HepG2 (cell line): Measurements from ENCODE around the gene SERTAD3. TPM values are rescaled to one million over a fixed set of nuclear protein-coding genes. Genes with fewer than 3 reads are reported as not detected.

Experiments
- ADNP ChIP-seq: sonication (generic); formaldehyde crosslinking; IDR thresholded peaks from 2 replicates; pipeline ENCODE4 v1.4.0; 2020; ENCODE audit warnings: missing genetic modification reagents
- AKAP8 ChIP-seq: sonication (generic); formaldehyde crosslinking; IDR thresholded peaks from 2 replicates; pipeline ENCODE4 v1.5.1; 2020; ENCODE audit warnings: mild to moderate bottlenecking, missing genetic modification reagents
- GZF1 ChIP-seq: sonication (generic); formaldehyde crosslinking; IDR thresholded peaks from 2 replicates; pipeline ENCODE4 v1.5.1; 2020; ENCODE audit warnings: mild to moderate bottlenecking, missing genetic modification reagents
- HOXA5 ChIP-seq: sonication (generic); formaldehyde crosslinking; IDR thresholded peaks from 2 replicates; pipeline ENCODE4 v1.4.0; 2020; ENCODE audit warnings: missing genetic modification reagents
- HOXA9 ChIP-seq: sonication (generic); formaldehyde crosslinking; IDR thresholded peaks from 2 replicates; pipeline ENCODE4 v1.8.1; 2022; ENCODE audit warnings: missing genetic modification reagents, mild to moderate bottlenecking, moderate library complexity, borderline replicate concordance
- MAF1 ChIP-seq: sonication (generic); formaldehyde crosslinking; IDR thresholded peaks from 2 replicates; pipeline ENCODE4 v1.5.0; 2020; ENCODE audit warnings: missing genetic modification reagents, borderline replicate concordance
- MAFG ChIP-seq: sonication (generic); formaldehyde crosslinking; IDR thresholded peaks from 2 replicates; pipeline ENCODE4 v1.5.1; 2020; ENCODE audit warnings: mild to moderate bottlenecking, missing genetic modification reagents
- NCOA1 ChIP-seq: sonication (generic); formaldehyde crosslinking; IDR thresholded peaks from 2 replicates; pipeline ENCODE4 v1.9.0; 2021; ENCODE audit warnings: missing genetic modification reagents
- NR2F6 ChIP-seq, 2 experiments: IDR thresholded peaks; 2 replicates each; pipeline ENCODE4 v1.6.1; 2016; ENCODE audit warnings: antibody characterized with exemption in 1 of 2, mild to moderate bottlenecking in 1 of 2
- PHB2 ChIP-seq: fragments of 450-650 bp; IDR thresholded peaks from 2 replicates; pipeline ENCODE4 v1.6.1; 2018; ENCODE audit not compliant: partially characterized antibody
- PHF21A ChIP-seq: sonication (generic); formaldehyde crosslinking; IDR thresholded peaks from 2 replicates; pipeline ENCODE4 v1.5.0; 2020; ENCODE audit warnings: mild to moderate bottlenecking, missing genetic modification reagents
- SMARCC2 ChIP-seq: fragments of 450-650 bp; IDR thresholded peaks from 2 replicates; pipeline ENCODE4 v1.6.1; 2017; ENCODE audit warnings: antibody characterized with exemption, mild to moderate bottlenecking
- TRIM24 ChIP-seq: sonication (generic); formaldehyde crosslinking; IDR thresholded peaks from 2 replicates; pipeline ENCODE4 v1.8.0; 2022; ENCODE audit warnings: mild to moderate bottlenecking, missing genetic modification reagents
- ZFP36L1 ChIP-seq: sonication (generic); formaldehyde crosslinking; IDR thresholded peaks from 2 replicates; pipeline ENCODE4 v1.8.0; 2022; ENCODE audit warnings: mild to moderate bottlenecking, missing genetic modification reagents, moderate library complexity
- ZNF331 ChIP-seq: sonication (generic); formaldehyde crosslinking; IDR thresholded peaks from 2 replicates; pipeline ENCODE4 v1.4.0; 2020; ENCODE audit warnings: missing genetic modification reagents
- ZNF484 ChIP-seq: sonication (generic); formaldehyde crosslinking; IDR thresholded peaks from 2 replicates; pipeline ENCODE4 v1.5.1; 2020; ENCODE audit warnings: mild to moderate bottlenecking, low read depth, missing genetic modification reagents, borderline replicate concordance
- ZNF570 ChIP-seq: sonication (generic); formaldehyde crosslinking; IDR thresholded peaks from 2 replicates; pipeline ENCODE4 v1.4.0; 2020; ENCODE audit warnings: mild to moderate bottlenecking, missing genetic modification reagents, borderline replicate concordance
- ZNF572 ChIP-seq: sonication (generic); formaldehyde crosslinking; IDR thresholded peaks from 2 replicates; pipeline ENCODE4 v1.5.1; 2020; ENCODE audit warnings: mild to moderate bottlenecking, missing genetic modification reagents
- ZNF724P ChIP-seq: sonication (generic); formaldehyde crosslinking; IDR thresholded peaks from 2 replicates; pipeline ENCODE4 v1.8.0; 2022; ENCODE audit warnings: missing genetic modification reagents, borderline replicate concordance
- ZNF879 ChIP-seq: sonication (generic); formaldehyde crosslinking; IDR thresholded peaks from 2 replicates; pipeline ENCODE4 v1.8.1; 2023; ENCODE audit warnings: missing genetic modification reagents
- ZSCAN25 ChIP-seq: sonication (generic); formaldehyde crosslinking; IDR thresholded peaks from 2 replicates; pipeline ENCODE4 v1.8.0; 2022; ENCODE audit warnings: mild to moderate bottlenecking, missing genetic modification reagents
- polyA plus RNA-seq, 8 experiments: library from polyadenylated mRNA; depleted of rRNA in 3 of 8; stranded (reverse) in 7 of 8; unstranded in 1 of 8; fragments of >200 nt; fragmentation: Illumina TruSeq in 4 of 8; extraction: Trizol in 4 of 8; gene quantifications; 2 replicates each; pipeline versions ENCODE4 v1.2.1 to v1.2.3, GENCODE V29; 2011 to 2016; ENCODE audit warnings: low read depth in 4 of 8, missing spikeins in 1 of 8, mixed read lengths in 1 of 8; ENCODE audit not compliant: insufficient read depth in 1 of 8
- total RNA-seq, 5 experiments: library from RNA; depleted of rRNA; stranded (reverse); fragments of >200 nt; fragmentation: Illumina TruSeq; extraction: Trizol; gene quantifications; 2 replicates each; pipeline ENCODE4 v1.2.3, GENCODE V29; 2016; ENCODE audit warnings: low read depth in 1 of 5
- TF ChIP-seq, protein P1 (sequence below): sonication (generic); formaldehyde crosslinking; IDR thresholded peaks from 2 replicates; pipeline ENCODE4 v1.8.1; 2023; ENCODE audit warnings: mild to moderate bottlenecking, missing genetic modification reagents
- TF ChIP-seq, protein P2 (sequence below): sonication (generic); formaldehyde crosslinking; IDR thresholded peaks from 2 replicates; pipeline ENCODE4 v1.8.1; 2023; ENCODE audit warnings: missing genetic modification reagents, inconsistent platforms, borderline replicate concordance
- TF ChIP-seq, protein P3 (sequence below): sonication (generic); formaldehyde crosslinking; IDR thresholded peaks from 2 replicates; pipeline ENCODE4 v1.8.0; 2022; ENCODE audit warnings: low read depth, missing genetic modification reagents
- TF ChIP-seq, protein P4 (sequence below): conservative IDR thresholded peaks from 2 replicates; pipeline ENCODE4 v1.6.1; 2018; ENCODE audit warnings: missing genetic modification reagents

The SERTAD3 gene
- total and polyA plus RNA-seq, 2 of the 13 experiments (the other 11 are each of a cell fraction or from before 2014, with no cell fraction given) = 9.6 to 16.9 TPM

DNA sequence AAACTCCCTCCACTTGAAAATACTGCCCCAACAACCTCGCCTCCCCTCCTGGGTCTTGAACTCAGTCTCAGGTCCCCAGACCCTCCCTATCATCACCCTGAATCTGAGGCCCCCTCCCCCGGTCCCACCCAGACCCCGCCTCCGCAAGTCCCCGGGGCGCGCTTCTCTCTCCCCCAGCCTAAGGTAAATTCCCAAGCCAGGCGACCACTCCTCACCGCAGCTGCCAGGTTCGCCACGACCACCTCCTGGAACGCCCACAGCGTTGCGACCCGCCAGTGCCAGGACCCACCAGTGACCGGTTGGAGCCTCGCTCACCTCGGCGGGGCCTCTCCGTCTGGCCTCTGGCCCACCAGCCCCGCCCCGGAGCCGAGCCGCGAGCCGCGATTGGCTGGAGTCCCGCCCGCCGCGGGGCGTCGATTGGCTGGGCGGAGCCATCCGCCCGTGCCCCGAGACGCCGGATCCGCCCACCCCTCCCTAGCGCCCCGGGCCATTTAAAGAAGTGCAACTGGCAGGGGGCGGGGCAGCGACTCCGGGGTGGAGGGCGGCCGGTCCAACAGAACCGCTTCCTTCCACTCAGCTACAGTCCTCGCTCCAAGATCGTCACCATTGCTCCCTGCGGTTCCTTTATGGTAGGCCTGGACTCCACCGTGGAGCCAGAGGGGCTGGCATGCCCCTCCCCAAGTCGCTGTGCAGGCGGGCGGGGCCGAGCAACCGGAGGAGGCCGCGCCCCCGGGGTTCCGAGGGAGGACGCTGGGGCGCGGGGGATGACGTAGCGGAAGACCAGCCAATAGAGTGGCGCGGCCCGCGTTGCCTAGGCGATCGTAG lies at the start of gene SERTAD3 (continued):
- TF ChIP-seq NCOA1 (no peak), TRIM24 (CRISPR knock-in tag) (no peak), PHB2 (no peak), ZNF484 (no peak), MAF1 (CRISPR knock-in tag) (0 out of 2 replicates have a peak, but pooled peaks have one; percentile 40), NR2F6 (IDR thresholded peaks at IDR 0.05) (no peak), NR2F6 (CRISPR knock-in tag; IDR thresholded peaks at IDR 0.05) (no peak), HOXA9 (CRISPR knock-in tag) (no peak), HOXA5 (CRISPR knock-in tag) (peak; percentile 85; the same call in 1 of the 2 replicates), ZNF572 (CRISPR knock-in tag) (no peak), SMARCC2 (no peak), ZNF724P (no peak; the same call in 1 of the 2 replicates), PHF21A (CRISPR knock-in tag) (peak; percentile 75), GZF1 (CRISPR knock-in tag) (no peak), ZNF331 (CRISPR knock-in tag) (0 out of 2 replicates have a peak, but pooled peaks have one; percentile 48), MAFG (no peak), ADNP (CRISPR knock-in tag) (no peak), ZSCAN25 (CRISPR knock-in tag) (0 out of 2 replicates have a peak, but pooled peaks have one; percentile 49), AKAP8 (CRISPR knock-in tag) (no peak; the same call in 1 of the 2 replicates), ZNF570 (no peak), ZFP36L1 (peak; percentile 78; the same call in 1 of the 2 replicates), ZNF879 (CRISPR knock-in tag) (no peak)
- TF ChIP-seq, protein P1, sequence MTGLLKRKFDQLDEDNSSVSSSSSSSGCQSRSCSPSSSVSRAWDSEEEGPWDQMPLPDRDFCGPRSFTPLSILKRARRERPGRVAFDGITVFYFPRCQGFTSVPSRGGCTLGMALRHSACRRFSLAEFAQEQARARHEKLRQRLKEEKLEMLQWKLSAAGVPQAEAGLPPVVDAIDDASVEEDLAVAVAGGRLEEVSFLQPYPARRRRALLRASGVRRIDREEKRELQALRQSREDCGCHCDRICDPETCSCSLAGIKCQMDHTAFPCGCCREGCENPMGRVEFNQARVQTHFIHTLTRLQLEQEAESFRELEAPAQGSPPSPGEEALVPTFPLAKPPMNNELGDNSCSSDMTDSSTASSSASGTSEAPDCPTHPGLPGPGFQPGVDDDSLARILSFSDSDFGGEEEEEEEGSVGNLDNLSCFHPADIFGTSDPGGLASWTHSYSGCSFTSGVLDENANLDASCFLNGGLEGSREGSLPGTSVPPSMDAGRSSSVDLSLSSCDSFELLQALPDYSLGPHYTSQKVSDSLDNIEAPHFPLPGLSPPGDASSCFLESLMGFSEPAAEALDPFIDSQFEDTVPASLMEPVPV (CRISPR knock-in tag) = peak; percentile 65
- TF ChIP-seq, protein P2, sequence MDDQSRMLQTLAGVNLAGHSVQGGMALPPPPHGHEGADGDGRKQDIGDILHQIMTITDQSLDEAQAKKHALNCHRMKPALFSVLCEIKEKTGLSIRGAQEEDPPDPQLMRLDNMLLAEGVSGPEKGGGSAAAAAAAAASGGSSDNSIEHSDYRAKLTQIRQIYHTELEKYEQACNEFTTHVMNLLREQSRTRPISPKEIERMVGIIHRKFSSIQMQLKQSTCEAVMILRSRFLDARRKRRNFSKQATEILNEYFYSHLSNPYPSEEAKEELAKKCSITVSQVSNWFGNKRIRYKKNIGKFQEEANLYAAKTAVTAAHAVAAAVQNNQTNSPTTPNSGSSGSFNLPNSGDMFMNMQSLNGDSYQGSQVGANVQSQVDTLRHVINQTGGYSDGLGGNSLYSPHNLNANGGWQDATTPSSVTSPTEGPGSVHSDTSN (CRISPR knock-in tag) = no peak
- TF ChIP-seq, protein P3, sequence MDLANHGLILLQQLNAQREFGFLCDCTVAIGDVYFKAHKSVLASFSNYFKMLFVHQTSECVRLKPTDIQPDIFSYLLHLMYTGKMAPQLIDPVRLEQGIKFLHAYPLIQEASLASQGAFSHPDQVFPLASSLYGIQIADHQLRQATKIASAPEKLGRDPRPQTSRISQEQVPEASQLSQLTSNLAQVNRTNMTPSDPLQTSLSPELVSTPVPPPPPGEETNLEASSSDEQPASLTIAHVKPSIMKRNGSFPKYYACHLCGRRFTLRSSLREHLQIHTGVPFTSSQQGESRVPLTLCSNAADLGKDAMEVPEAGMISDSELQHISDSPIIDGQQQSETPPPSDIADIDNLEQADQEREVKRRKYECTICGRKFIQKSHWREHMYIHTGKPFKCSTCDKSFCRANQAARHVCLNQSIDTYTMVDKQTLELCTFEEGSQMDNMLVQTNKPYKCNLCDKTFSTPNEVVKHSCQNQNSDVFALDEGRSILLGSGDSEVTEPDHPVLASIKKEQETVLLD (CRISPR knock-in tag) = 0 out of 2 replicates have a peak, but pooled peaks have one; percentile 11
- TF ChIP-seq, protein P4, sequence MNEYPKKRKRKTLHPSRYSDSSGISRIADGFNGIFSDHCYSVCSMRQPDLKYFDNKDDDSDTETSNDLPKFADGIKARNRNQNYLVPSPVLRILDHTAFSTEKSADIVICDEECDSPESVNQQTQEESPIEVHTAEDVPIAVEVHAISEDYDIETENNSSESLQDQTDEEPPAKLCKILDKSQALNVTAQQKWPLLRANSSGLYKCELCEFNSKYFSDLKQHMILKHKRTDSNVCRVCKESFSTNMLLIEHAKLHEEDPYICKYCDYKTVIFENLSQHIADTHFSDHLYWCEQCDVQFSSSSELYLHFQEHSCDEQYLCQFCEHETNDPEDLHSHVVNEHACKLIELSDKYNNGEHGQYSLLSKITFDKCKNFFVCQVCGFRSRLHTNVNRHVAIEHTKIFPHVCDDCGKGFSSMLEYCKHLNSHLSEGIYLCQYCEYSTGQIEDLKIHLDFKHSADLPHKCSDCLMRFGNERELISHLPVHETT (CRISPR knock-in tag) = no peak; the same call in 1 of the 2 replicates
